ENCODE data around the gene PDPK1.

Gene PDPK1

DNA sequence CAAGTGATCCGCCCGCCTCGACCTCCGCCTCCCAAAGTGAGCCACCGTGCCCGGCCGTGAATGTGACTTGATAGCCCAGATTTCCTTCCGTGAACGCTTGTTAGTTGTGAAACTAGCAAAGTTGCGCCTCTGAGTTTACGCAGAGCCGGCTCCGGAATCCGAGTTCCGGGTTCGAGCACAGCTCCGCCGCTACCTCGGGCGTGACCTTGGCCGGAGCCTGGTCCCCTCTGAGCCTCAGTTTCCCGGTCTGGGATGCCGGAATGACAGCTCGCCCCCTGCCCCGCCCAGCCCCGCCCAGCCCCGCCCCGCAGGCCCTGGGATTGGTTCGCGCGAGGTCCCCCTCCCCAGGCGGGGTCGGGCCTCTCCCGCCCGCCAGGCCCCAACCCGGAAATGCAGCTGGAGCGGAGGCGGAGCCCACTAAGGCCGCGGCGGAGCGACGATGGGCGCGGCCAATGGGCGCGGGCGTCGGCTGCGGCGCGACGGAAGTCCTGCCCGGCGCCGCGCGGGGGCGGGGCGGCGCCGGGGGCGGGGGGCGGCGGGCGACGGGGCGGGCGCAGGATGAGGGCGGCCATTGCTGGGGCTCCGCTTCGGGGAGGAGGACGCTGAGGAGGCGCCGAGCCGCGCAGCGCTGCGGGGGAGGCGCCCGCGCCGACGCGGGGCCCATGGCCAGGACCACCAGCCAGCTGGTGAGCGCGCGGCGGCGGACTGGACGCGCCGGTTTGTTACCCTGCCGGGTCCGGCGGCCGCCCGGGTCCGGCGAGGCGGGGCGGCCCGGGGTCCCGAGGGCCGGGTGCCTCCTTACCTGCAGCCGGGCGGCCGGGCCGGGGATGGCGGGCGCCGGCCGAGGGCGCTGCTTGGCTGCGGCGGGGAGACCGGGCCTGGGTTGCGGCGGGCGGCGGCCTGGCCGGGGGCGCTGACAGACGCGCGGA, at the start of gene PDPK1:
Gene PDPK1, plus strand, starts transcription at position 571 of the 929 bp plus-strand sequence. Its CDS starts 92 bp downstream, at position 663.
- H3K4me3 ChIP-seq (ENCODE audit: low read length): peak within 1 kb of the TSS; percentile 91
- H3K79me2 ChIP-seq (ENCODE audit: low read length): peaks cover 30% of the 10 kb centered on the region
- H2AFZ ChIP-seq (ENCODE audit: low read depth, low read length): no peak within 1 kb of the TSS; the same call in 1 of the 2 replicates
- H3K27ac ChIP-seq (ENCODE audit: low read length): 0 out of 2 replicates have a peak within 1 kb of the TSS, but pooled peaks have one; percentile 6
- H3K4me2 ChIP-seq (ENCODE audit: low read length): peak within 1 kb of the TSS; percentile 79
- peaks cover 30% of the 10 kb centered on the region for H3K4me1 ChIP-seq (ENCODE audit: low read length)
- peaks cover 19% of the 10 kb centered on the region for H4K20me1 ChIP-seq (ENCODE audit: insufficient read depth, low read length)
- peak within 1 kb of the TSS; percentile 62 for H3K9ac ChIP-seq (ENCODE audit: low read length)
- no peaks in the 10 kb centered on the region for H3K36me3 ChIP-seq (replicated peaks; ENCODE audit: low read depth, low read length)
- H3K27me3 ChIP-seq (ENCODE audit: low read depth, low read length): no peaks in the 10 kb centered on the region
- H3K9me3 ChIP-seq (ENCODE audit: insufficient read depth, low read length): no peaks in the 10 kb centered on the region
- TF ChIP-seq, protein P1, sequence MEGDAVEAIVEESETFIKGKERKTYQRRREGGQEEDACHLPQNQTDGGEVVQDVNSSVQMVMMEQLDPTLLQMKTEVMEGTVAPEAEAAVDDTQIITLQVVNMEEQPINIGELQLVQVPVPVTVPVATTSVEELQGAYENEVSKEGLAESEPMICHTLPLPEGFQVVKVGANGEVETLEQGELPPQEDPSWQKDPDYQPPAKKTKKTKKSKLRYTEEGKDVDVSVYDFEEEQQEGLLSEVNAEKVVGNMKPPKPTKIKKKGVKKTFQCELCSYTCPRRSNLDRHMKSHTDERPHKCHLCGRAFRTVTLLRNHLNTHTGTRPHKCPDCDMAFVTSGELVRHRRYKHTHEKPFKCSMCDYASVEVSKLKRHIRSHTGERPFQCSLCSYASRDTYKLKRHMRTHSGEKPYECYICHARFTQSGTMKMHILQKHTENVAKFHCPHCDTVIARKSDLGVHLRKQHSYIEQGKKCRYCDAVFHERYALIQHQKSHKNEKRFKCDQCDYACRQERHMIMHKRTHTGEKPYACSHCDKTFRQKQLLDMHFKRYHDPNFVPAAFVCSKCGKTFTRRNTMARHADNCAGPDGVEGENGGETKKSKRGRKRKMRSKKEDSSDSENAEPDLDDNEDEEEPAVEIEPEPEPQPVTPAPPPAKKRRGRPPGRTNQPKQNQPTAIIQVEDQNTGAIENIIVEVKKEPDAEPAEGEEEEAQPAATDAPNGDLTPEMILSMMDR (IDR thresholded peaks at IDR 0.05; ENCODE audit: low read depth, low read length): no peak
- no peak for TF ChIP-seq EZH2phosphoT487 (IDR thresholded peaks at IDR 0.05; ENCODE audit: low read depth)

DNA sequence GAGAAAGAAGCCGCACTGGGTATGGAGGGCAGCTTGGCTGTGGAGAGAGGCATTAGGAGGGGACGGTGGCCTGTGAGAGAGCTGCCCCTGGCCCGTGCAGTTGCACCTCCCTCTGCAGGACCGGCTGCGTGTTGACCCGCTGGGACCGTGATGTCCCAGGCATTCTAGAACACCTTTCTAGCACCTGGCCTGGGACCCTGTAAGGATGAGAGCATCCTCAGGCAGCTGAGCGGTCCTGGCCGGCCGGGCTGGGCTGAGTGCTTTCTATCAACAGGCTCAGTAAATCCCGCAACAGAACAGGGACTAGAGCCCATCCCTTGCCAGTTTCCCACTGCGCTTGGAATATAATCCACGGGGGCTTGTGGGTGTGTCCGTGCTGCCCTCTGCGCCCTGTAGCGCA, 48.2 kb upstream of the PDPK1 start:
- H3K79me2 ChIP-seq (ENCODE audit: low read length): 0 out of 2 replicates have a peak, but pooled peaks cover 5% of the 10 kb centered on the region

DNA sequence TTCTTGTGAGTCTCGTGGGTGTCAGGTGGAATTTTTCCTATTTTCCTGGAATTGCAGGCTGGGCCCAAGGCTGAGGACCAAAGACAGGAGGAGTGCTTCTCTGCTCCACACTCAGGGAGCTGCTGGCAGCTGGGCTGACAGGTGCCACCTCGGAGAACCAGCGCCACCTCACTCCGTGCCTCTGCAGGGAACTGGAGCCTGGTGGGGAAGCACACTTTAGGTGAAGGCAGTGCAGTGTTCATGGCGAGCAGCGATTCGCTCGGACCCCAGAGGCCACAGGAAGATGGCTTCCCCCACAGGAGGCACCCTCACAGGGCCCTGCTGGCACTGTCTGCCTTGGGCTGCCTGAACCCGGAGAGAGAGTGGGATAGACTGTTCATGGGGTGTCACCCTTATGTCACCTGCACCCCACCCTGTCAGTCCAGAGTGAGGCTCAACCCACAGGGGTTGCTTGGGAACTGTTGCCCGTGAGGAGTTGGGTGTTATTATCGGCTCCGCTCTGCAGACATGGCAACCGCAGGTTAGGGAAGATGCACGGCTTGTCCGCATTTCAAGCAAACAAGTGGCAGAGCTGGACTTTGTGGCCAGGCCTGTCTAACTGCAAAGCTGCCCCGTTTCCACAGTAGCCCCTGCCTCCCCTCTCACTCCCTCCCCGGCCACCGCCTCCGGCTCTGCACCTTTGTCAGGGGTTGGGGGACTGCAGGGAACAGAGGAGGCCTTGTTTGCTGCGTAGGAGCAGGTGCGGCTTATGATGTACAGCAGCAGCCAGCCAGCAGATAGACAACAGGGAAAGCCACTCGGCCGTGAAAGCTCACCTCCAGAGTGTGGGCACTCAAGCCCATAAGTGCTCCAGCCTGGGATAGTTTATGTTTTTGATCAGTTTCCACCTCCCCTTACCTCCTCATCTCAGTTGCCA, 47.4 kb upstream of the PDPK1 start:
- Histone ChIP-seq H3K9ac (ENCODE audit: low read length) (no peak overlapping the region), H3K9me3 (ENCODE audit: insufficient read depth, low read length) (no peaks in the 10 kb centered on the region), H3K4me2 (ENCODE audit: low read length) (no peak overlapping the region), H2AFZ (ENCODE audit: low read depth, low read length) (no peak overlapping the region), H3K4me3 (ENCODE audit: low read length) (no peak overlapping the region), H3K4me1 (ENCODE audit: low read length) (peaks cover 20% of the 10 kb centered on the region), H3K27ac (ENCODE audit: low read length) (no peak overlapping the region), H4K20me1 (ENCODE audit: insufficient read depth, low read length) (no peaks in the 10 kb centered on the region), H3K36me3 (replicated peaks; ENCODE audit: low read depth, low read length) (no peaks in the 10 kb centered on the region), H3K79me2 (ENCODE audit: low read length) (0 out of 2 replicates have a peak, but pooled peaks cover 5% of the 10 kb centered on the region), H3K27me3 (ENCODE audit: low read depth, low read length) (no peaks in the 10 kb centered on the region)
- TF ChIP-seq, protein P1 (IDR thresholded peaks at IDR 0.05; ENCODE audit: low read depth, low read length): no peak
- TF ChIP-seq EZH2phosphoT487 (IDR thresholded peaks at IDR 0.05; ENCODE audit: low read depth): no peak

More for the DNA sequence above, 48.2 kb upstream of the PDPK1 start:
- Histone ChIP-seq H3K9me3 (ENCODE audit: insufficient read depth, low read length) (no peaks in the 10 kb centered on the region), H4K20me1 (ENCODE audit: insufficient read depth, low read length) (no peaks in the 10 kb centered on the region), H3K27ac (ENCODE audit: low read length) (no peak overlapping the region), H3K27me3 (ENCODE audit: low read depth, low read length) (no peaks in the 10 kb centered on the region), H2AFZ (ENCODE audit: low read depth, low read length) (no peak overlapping the region), H3K9ac (ENCODE audit: low read length) (no peak overlapping the region), H3K36me3 (replicated peaks; ENCODE audit: low read depth, low read length) (no peaks in the 10 kb centered on the region), H3K4me1 (ENCODE audit: low read length) (peaks cover 20% of the 10 kb centered on the region), H3K4me3 (ENCODE audit: low read length) (no peak overlapping the region), H3K4me2 (ENCODE audit: low read length) (no peak overlapping the region)
- no peak for TF ChIP-seq EZH2phosphoT487 (IDR thresholded peaks at IDR 0.05; ENCODE audit: low read depth)
- TF ChIP-seq, protein P1 (IDR thresholded peaks at IDR 0.05; ENCODE audit: low read depth, low read length): no peak

Measured in OCI-LY3 (cell line).